WTC11 (cell line): Measurements from ENCODE around the gene ANAPC10. TPM values are rescaled to one million over a fixed set of nuclear protein-coding genes. Genes with fewer than 3 reads are reported as not detected.

Experiments used
- ATAC-seq: fragments of 200-7000 bp; cut with Tn5 transposase; 2 replicates; pipeline ENCODE4 v1.10.0; 2021; ENCODE audit warnings: mild to moderate bottlenecking, moderate library complexity
- CTCF ChIA-PET: fragments of 300-600 bp; sonication (Branson Sonifier 250); formaldehyde crosslinking; loops from one replicate; lab custom pipeline; 2021; ENCODE audit warnings: antibody characterized with exemption; lab: Charles Lee
- POLR2A ChIA-PET: fragments of 350-600 bp; sonication (Branson Sonifier 250); formaldehyde crosslinking; loops from one replicate; lab custom pipeline; 2021; ENCODE audit warnings: antibody characterized with exemption; lab: Charles Lee
- DNase-seq: peaks from one replicate; pipeline ENCODE4 v3.0.0; 2021; ENCODE audit warnings: low spot score
- H3K27ac Mint-ChIP-seq: 2 replicates; pipeline ENCODE4 v1.8.0; 2021; ENCODE audit warnings: mixed read lengths
- H3K27me3 Mint-ChIP-seq: 2 replicates; pipeline ENCODE4 v1.8.0; 2021; ENCODE audit warnings: low read depth, mild to moderate bottlenecking, moderate library complexity, mixed read lengths
- H3K36me3 Mint-ChIP-seq: 2 replicates; pipeline ENCODE4 v1.8.0; 2021; ENCODE audit warnings: mixed read lengths
- H3K4me1 Mint-ChIP-seq: 2 replicates; pipeline ENCODE4 v1.8.0; 2022; ENCODE audit warnings: mixed read lengths
- H3K4me3 Mint-ChIP-seq: 2 replicates; pipeline ENCODE4 v1.8.0; 2021; ENCODE audit warnings: mild to moderate bottlenecking, moderate library complexity, mixed read lengths
- H3K9me3 Mint-ChIP-seq: 2 replicates; pipeline ENCODE4 v1.8.0; 2021; ENCODE audit warnings: mixed read lengths
- CDX4 ChIP-seq: fragments of 250-450 bp; sonication (Bioruptor Pico); IDR thresholded peaks from 2 replicates; pipeline ENCODE4 v1.9.0; 2021; ENCODE audit warnings: moderate library complexity, mild to moderate bottlenecking, inconsistent platforms, borderline replicate concordance
- FOXK1 ChIP-seq: sonication (generic); formaldehyde crosslinking; IDR thresholded peaks from 2 replicates; pipeline ENCODE4 v1.8.0; 2022; ENCODE audit warnings: mild to moderate bottlenecking, moderate library complexity, missing genetic modification reagents
- GRHL2 ChIP-seq: fragments of 250-450 bp; sonication (Bioruptor Pico); IDR thresholded peaks from 2 replicates; pipeline ENCODE4 v1.8.0; 2022; ENCODE audit warnings: mild to moderate bottlenecking, moderate library complexity; ENCODE audit not compliant: insufficient replicate concordance, severe bottlenecking
- HMGXB4 ChIP-seq: sonication (generic); formaldehyde crosslinking; IDR thresholded peaks from 2 replicates; pipeline ENCODE4 v1.8.1; 2023; ENCODE audit warnings: mild to moderate bottlenecking, moderate library complexity, missing genetic modification reagents
- NFE2L1 ChIP-seq: sonication (generic); formaldehyde crosslinking; IDR thresholded peaks from 2 replicates; pipeline ENCODE4 v1.8.1; 2023; ENCODE audit warnings: missing genetic modification reagents
- NFYB ChIP-seq: sonication (generic); formaldehyde crosslinking; conservative IDR thresholded peaks from 2 replicates; pipeline ENCODE4 v1.8.0; 2022; ENCODE audit warnings: low read depth, missing genetic modification reagents
- NR3C1 ChIP-seq: sonication (generic); formaldehyde crosslinking; conservative IDR thresholded peaks from 2 replicates; pipeline ENCODE4 v1.8.1; 2023; ENCODE audit warnings: low read depth, mild to moderate bottlenecking, missing genetic modification reagents
- PRRX2 ChIP-seq: fragments of 250-450 bp; sonication (Bioruptor Pico); IDR thresholded peaks from 2 replicates; pipeline ENCODE4 v1.8.0; 2021; ENCODE audit warnings: mild to moderate bottlenecking
- SMAD3 ChIP-seq: sonication (generic); formaldehyde crosslinking; IDR thresholded peaks from 2 replicates; pipeline ENCODE4 v1.8.0; 2022; ENCODE audit warnings: missing genetic modification reagents, mild to moderate bottlenecking, borderline replicate concordance
- ZBTB21 ChIP-seq: sonication (generic); formaldehyde crosslinking; IDR thresholded peaks from 2 replicates; pipeline ENCODE4 v1.8.1; 2023; ENCODE audit warnings: mild to moderate bottlenecking, missing genetic modification reagents, borderline replicate concordance
- ZBTB43 ChIP-seq: sonication (generic); formaldehyde crosslinking; IDR thresholded peaks from 2 replicates; pipeline ENCODE4 v1.8.1; 2023; ENCODE audit warnings: mild to moderate bottlenecking, missing genetic modification reagents
- ZNF281 ChIP-seq: sonication (generic); formaldehyde crosslinking; IDR thresholded peaks from 2 replicates; pipeline ENCODE4 v1.8.0; 2023; ENCODE audit warnings: mild to moderate bottlenecking, missing genetic modification reagents
- ZNF416 ChIP-seq: fragments of 250-450 bp; sonication (Bioruptor Pico); IDR thresholded peaks from 2 replicates; pipeline ENCODE4 v1.9.0; 2021; ENCODE audit warnings: mild to moderate bottlenecking, inconsistent platforms
- ZNF425 ChIP-seq: fragments of 250-450 bp; sonication (Bioruptor Pico); conservative IDR thresholded peaks from 2 replicates; pipeline ENCODE4 v1.9.0; 2021; ENCODE audit warnings: mild to moderate bottlenecking
- ZNF671 ChIP-seq: fragments of 250-450 bp; sonication (Bioruptor Pico); IDR thresholded peaks from 2 replicates; pipeline ENCODE4 v1.8.0; 2021; ENCODE audit warnings: mild to moderate bottlenecking
- total RNA-seq: library from RNA; stranded (reverse); gene quantifications from 3 replicates; pipeline ENCODE4 v1.2.3, GENCODE V29; 2021
- TF ChIP-seq, protein P1 (sequence below): sonication (generic); formaldehyde crosslinking; IDR thresholded peaks from 2 replicates; pipeline ENCODE4 v1.8.1; 2023; ENCODE audit warnings: mild to moderate bottlenecking, missing genetic modification reagents, moderate library complexity
- TF ChIP-seq, protein P2 (sequence below): fragments of 200-600 bp; IDR thresholded peaks from 2 replicates; pipeline ENCODE4 v1.8.0; 2022; ENCODE audit warnings: antibody characterized with exemption
- TF ChIP-seq, protein P3 (sequence below): sonication (generic); formaldehyde crosslinking; IDR thresholded peaks from 2 replicates; pipeline ENCODE4 v1.8.1; 2022; ENCODE audit warnings: mild to moderate bottlenecking, missing genetic modification reagents, moderate library complexity, borderline replicate concordance

The ANAPC10 gene
- total RNA-seq, 1 experiment from 2014 or later = 18.2 TPM

DNA sequence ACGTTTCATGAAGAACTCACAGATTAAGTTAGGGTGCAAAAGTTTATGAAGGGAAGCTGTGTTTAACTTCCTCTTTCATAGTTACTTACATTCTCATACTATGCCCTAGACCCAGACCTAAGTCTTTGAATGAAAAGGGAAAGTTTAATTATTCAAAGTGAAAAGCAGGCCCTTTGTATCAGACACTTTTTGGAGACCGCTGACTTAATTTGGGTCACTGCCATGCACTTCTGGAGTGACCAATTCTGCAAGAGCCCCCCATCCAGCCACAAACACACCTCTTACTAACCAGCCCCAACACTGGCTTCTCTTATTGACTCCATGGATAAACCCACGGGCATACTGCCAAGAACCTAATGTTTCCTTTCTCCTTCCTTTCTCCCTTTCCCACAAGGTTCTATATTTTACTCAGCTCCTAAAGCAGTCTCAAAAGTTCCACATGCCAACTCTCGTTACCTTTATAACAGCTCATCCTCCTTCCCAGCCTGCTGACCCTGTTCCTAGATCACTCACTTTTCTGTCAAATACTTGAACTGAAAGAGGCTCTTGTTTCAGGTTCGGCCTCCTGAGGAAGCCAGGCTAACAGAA is 34.6 kb upstream of the ANAPC10 start:
- CTCF ChIA-PET = no interaction called here

DNA sequence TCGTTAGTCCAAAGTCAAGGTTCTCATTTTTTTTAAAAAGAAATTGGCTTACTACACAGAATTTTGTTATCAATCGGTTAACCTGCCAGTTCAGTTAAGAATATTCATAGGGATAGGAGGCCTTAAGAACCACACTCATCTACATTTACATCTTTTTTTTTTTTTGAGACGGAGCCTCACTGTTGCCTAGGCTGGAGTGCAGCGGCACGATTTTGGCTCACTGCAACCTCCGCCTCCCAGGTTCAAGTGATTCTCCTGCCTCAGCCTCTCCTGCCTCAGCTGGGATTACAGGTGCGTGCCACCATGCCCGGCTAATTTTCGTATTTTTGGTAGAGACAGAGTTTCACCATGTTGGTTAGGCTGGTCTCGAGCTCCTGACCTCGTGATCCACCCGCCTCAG is 33.9 kb upstream of the ANAPC10 start:
- H3K27ac Mint-ChIP-seq = no peak overlapping the region
- POLR2A ChIA-PET = interaction anchor here (0.7 kb wide), 1 partner anchor 390 kb away, joined by 3 read pairs; no protein-coding TSS in a partner anchor
- ATAC-seq = no peak
- H3K36me3 Mint-ChIP-seq = peaks cover 18% of the 10 kb centered on the region
- H3K27me3 Mint-ChIP-seq = no peaks in the 10 kb centered on the region
- H3K4me3 Mint-ChIP-seq = no peak overlapping the region
- no peaks in the 10 kb centered on the region for H3K9me3 Mint-ChIP-seq
- no peak for DNase-seq
- no peak for TF ChIP-seq FOXK1
- TF ChIP-seq, protein P1, sequence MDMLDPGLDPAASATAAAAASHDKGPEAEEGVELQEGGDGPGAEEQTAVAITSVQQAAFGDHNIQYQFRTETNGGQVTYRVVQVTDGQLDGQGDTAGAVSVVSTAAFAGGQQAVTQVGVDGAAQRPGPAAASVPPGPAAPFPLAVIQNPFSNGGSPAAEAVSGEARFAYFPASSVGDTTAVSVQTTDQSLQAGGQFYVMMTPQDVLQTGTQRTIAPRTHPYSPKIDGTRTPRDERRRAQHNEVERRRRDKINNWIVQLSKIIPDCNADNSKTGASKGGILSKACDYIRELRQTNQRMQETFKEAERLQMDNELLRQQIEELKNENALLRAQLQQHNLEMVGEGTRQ = no peak
- TF ChIP-seq NR3C1 (CRISPR knock-in tag) = no peak
- no peak for TF ChIP-seq SMAD3
- no peak for TF ChIP-seq NFE2L1 (CRISPR knock-in tag)
- no peak for TF ChIP-seq ZNF425 (CRISPR knock-in tag)
- no peak for TF ChIP-seq PRRX2 (CRISPR knock-in tag)
- no peak for TF ChIP-seq CDX4 (CRISPR knock-in tag)
- no peak for TF ChIP-seq ZNF281 (CRISPR knock-in tag)
- no peak for TF ChIP-seq ZNF671 (CRISPR knock-in tag)
- no peak for TF ChIP-seq ZNF416 (CRISPR knock-in tag)
- CTCF ChIA-PET = no interaction called here
- no peaks in the 10 kb centered on the region for H3K4me1 Mint-ChIP-seq

More for the DNA sequence above, 34.6 kb upstream of the ANAPC10 start:
- H3K27me3 Mint-ChIP-seq = no peaks in the 10 kb centered on the region
- peak overlapping the region; percentile 79 for H3K27ac Mint-ChIP-seq
- DNase-seq (no peak), ATAC-seq (no peak)
- no peak overlapping the region for H3K4me3 Mint-ChIP-seq
- no peaks in the 10 kb centered on the region for H3K4me1 Mint-ChIP-seq
- TF ChIP-seq, protein P2, sequence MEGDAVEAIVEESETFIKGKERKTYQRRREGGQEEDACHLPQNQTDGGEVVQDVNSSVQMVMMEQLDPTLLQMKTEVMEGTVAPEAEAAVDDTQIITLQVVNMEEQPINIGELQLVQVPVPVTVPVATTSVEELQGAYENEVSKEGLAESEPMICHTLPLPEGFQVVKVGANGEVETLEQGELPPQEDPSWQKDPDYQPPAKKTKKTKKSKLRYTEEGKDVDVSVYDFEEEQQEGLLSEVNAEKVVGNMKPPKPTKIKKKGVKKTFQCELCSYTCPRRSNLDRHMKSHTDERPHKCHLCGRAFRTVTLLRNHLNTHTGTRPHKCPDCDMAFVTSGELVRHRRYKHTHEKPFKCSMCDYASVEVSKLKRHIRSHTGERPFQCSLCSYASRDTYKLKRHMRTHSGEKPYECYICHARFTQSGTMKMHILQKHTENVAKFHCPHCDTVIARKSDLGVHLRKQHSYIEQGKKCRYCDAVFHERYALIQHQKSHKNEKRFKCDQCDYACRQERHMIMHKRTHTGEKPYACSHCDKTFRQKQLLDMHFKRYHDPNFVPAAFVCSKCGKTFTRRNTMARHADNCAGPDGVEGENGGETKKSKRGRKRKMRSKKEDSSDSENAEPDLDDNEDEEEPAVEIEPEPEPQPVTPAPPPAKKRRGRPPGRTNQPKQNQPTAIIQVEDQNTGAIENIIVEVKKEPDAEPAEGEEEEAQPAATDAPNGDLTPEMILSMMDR = no peak
- TF ChIP-seq, protein P3, sequence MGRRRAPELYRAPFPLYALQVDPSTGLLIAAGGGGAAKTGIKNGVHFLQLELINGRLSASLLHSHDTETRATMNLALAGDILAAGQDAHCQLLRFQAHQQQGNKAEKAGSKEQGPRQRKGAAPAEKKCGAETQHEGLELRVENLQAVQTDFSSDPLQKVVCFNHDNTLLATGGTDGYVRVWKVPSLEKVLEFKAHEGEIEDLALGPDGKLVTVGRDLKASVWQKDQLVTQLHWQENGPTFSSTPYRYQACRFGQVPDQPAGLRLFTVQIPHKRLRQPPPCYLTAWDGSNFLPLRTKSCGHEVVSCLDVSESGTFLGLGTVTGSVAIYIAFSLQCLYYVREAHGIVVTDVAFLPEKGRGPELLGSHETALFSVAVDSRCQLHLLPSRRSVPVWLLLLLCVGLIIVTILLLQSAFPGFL (CRISPR knock-in tag) = no peak
- no peak for TF ChIP-seq GRHL2 (CRISPR knock-in tag)
- no peak for TF ChIP-seq ZBTB43 (CRISPR knock-in tag)
- TF ChIP-seq HMGXB4 (CRISPR knock-in tag) = no peak
- TF ChIP-seq NFYB = no peak
- no peak for TF ChIP-seq ZBTB21 (CRISPR knock-in tag)
- POLR2A ChIA-PET = interaction anchor here (0.7 kb wide), 1 partner anchor 389 kb away, joined by 3 read pairs; no protein-coding TSS in a partner anchor
- H3K36me3 Mint-ChIP-seq = peaks cover 18% of the 10 kb centered on the region
- H3K9me3 Mint-ChIP-seq = no peaks in the 10 kb centered on the region
